Hematopoietic multipotent progenitor cell treated with erythropoietin and hydrocortisone succinate and interleukin-3 and kit ligand, for 17 days (in vitro differentiated cells): ENCODE results near the gene CH25H.
"Not testable (repeated sequence)": the region's sequence is repeated elsewhere in the genome, so short reads cannot be mapped to it uniquely, and the experiment has no call there.

ENCODE experiments used
- DNase-seq: peaks from one replicate; pipeline ENCODE4 v3.0.0-alpha.2; 2015; ENCODE audit warnings: low spot score

The CH25H gene

GRCh38 chr10:89207181-89207800 is at the start of gene CH25H:
Gene CH25H, minus strand, starts transcription at chr10:89207317. Its CDS starts 25 bp downstream, at chr10:89207292.
- no peak for DNase-seq

- no peak for DNase-seq
Measured at GRCh38 chr10:89256340-89256739, 49.2 kb upstream of the CH25H start.

GRCh38 chr10:89255793-89256192 is 48.7 kb upstream of the CH25H start:
- no peak for DNase-seq

- DNase-seq: not testable (repeated sequence)
Measured at GRCh38 chr10:89255091-89255579, 48.0 kb upstream of the CH25H start.

GRCh38 chr10:89252225-89252585 is 45.1 kb upstream of the CH25H start:
- DNase-seq: no peak

- peak; percentile 68 for DNase-seq
Measured at GRCh38 chr10:89251409-89252224, 44.5 kb upstream of the CH25H start, which contains the start of gene LIPA. Gene LIPA, minus strand, starts transcription at chr10:89251775. Its CDS starts 4,127 bp downstream, at chr10:89247648.

- no peak for DNase-seq
Measured at GRCh38 chr10:89250865-89251408, 43.8 kb upstream of the CH25H start.

GRCh38 chr10:89248990-89249389 is 41.9 kb upstream of the CH25H start:
- DNase-seq: no peak

GRCh38 chr10:89247623-89248022 is 40.5 kb upstream of the CH25H start:
- not testable (repeated sequence) for DNase-seq

GRCh38 chr10:89245802-89246201 is 38.7 kb upstream of the CH25H start:
- DNase-seq: no peak

GRCh38 chr10:89242840-89243568 is 35.9 kb upstream of the CH25H start:
- DNase-seq: no peak

- DNase-seq: no peak
Measured at GRCh38 chr10:89242345-89242684, 35.2 kb upstream of the CH25H start.

GRCh38 chr10:89241486-89242344 is 34.6 kb upstream of the CH25H start:
- DNase-seq: no peak

- DNase-seq: no peak
Measured at GRCh38 chr10:89241026-89241425, 33.9 kb upstream of the CH25H start.

- DNase-seq: no peak
Measured at GRCh38 chr10:89240519-89240918, 33.4 kb upstream of the CH25H start.

GRCh38 chr10:89238956-89239644 is 32.0 kb upstream of the CH25H start:
- DNase-seq: no peak

GRCh38 chr10:89237849-89238248 is 30.7 kb upstream of the CH25H start:
- DNase-seq: no peak

GRCh38 chr10:89236226-89236797 is 29.2 kb upstream of the CH25H start:
- DNase-seq: no peak

- DNase-seq: no peak
Measured at GRCh38 chr10:89235073-89235798, 28.1 kb upstream of the CH25H start.

GRCh38 chr10:89233033-89233432 is 25.9 kb upstream of the CH25H start:
- DNase-seq: no peak
